ENCODE data around the gene USP9Y.

Gene USP9Y

DNA sequence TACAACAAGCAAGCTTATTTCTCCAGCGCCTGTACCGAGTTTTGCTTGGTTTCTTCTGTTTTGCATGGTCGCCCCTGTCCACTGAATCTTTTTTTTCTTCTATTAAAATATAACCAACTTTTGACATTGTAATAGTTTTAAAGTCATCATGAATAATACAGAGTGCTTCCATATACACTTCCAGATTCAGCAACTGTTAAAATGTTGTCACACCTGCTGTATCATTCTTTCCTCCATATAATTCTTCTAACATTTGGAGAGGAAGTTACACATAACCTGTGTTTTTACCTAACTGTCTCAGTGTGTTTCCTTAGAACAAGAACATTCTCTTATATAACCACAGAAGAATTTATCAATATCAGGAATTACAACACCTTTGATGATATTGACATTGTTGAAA, 83.5 kb downstream of the USP9Y start:
- DNase-seq (ENCODE audit: low read depth in 2 of 2): no peak

DNA sequence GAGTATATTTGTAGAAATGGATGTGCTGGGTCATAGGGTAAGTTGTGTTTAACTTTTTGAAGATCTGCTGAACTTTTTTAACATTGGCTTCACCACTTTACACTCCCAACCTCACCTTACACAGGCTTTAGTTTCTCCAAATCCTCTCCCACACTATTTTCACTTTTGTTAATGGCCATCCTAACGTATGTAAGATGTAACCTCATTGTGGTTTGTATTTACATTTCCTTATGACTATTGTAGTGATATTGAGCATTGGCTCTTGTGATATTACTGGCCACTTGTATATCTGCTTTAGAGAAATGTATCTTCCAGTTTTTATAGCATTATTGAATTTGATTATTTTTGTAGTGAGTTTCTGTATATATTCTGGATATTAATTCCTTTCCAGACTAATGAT, 93.0 kb downstream of the USP9Y start:
- no peak for DNase-seq (ENCODE audit: low read depth in 2 of 2)

DNA sequence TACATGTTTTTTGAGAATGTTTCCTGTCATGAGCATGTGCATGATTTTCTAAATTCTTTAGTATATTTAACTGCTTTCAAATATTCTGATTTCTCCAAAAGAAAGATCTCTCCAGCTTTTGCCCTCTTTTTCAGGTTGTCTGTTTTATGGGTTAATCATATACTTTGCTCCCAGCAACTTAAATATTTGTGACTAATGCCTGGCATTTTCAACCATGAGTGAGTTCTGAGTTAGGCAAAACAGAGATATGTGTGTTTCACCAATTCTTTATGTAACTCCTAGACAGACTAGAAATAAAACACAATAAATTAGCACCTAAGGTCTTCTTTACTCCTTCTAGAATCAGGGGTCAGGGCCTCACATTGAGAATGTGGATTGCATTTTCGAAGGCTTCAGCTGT, 107.0 kb downstream of the USP9Y start:
- DNase-seq (ENCODE audit: low read depth in 2 of 2): no peak

DNA sequence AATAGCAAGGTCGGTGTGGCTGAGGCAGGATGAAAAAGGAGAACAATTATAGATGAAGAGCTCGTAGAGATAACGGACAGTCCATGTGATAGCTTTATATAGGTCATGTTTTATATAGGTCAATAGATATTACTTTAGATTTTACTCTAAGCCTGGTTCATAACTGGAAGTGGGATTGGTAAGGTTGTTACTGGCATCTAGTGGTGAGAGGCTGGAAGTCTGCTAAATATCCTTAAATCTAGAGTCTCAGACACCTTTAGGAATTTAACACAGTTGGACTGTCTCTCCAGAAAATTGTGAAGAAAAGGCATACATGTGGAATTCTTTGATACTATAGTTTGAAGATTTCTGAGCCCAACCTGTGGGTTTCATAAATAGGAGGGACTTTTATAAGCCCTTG, 108.0 kb downstream of the USP9Y start:
- no peak for DNase-seq (ENCODE audit: low read depth in 2 of 2)

DNA sequence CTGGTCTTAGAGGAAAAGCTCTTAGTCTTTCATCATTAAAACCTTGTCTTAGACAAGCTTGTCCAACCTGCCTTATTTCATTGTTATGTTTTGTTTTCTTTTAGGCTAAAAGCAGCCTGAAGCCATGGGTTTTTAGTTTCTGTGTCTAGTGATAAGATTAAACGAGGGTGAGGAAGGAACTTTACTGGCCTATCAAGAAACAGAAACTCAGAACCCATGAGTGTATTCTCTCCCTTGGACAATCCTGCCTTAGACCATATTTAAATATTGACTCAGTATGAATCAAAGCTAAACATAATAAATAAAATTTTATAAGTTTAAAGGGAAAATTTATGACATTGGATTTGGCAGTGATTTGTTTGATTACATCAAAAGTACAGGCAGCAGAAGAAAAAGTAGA, 122.4 kb downstream of the USP9Y start:
- no peak for DNase-seq (ENCODE audit: low read depth in 2 of 2)

DNA sequence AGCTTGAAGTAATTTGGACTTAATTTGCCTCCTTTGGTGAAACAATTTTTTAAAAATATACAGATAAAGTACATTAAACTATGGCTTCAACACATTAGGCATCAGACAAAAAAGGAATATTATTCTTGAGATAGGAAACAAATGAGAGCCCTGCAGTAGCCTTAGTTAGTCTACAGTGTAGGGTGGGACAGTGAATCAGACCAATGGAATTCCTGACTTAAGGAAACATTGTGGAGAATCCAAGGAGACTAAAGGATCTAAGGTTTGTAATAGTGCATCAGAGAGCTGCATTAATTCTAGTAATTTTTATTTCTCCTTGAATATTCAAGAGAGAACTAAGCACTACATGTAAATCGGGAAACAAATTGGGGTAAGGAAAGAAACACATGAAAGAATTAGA, 125.8 kb downstream of the USP9Y start:
- DNase-seq (ENCODE audit: low read depth in 2 of 2): no peak

DNA sequence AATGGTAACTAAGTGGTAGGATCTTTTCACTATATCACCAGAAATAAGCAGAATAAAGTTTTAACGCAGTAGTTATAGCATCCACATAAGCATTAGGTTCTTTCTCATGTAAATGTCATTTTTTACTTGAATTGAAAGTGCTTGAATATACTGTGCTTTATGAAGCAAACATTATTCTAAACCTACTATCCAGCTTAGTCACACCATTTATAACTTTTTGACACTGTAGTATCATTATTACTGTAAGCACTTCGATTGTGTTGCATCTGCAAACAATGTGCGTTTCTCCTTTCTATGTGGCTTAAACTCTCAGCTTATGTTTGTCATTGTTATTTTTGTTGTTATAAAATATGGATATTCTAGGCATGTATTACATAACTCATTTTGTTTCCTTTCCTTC, 132.3 kb downstream of the USP9Y start:
- DNase-seq (ENCODE audit: low read depth in 2 of 2): no peak

DNA sequence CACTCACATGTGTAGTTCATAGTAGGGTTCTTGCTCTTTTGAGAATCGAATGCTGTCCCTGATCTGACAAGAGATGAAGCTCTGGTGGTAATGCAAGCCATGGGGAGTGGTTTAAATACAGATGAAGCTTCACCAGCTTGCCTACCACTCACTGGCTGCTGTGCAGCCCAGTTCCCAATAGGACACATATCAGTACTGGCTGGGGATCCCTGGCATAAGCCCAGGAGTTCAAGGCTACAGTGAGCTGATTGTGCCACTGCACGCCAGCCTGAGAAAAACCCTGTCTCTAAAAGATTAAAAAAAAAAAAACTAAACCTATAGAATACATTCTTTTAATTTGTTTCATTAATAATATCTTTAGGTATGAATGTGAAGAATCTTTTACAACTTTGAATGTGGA, 136.5 kb downstream of the USP9Y start:
- no peak for DNase-seq (ENCODE audit: low read depth in 2 of 2)

DNA sequence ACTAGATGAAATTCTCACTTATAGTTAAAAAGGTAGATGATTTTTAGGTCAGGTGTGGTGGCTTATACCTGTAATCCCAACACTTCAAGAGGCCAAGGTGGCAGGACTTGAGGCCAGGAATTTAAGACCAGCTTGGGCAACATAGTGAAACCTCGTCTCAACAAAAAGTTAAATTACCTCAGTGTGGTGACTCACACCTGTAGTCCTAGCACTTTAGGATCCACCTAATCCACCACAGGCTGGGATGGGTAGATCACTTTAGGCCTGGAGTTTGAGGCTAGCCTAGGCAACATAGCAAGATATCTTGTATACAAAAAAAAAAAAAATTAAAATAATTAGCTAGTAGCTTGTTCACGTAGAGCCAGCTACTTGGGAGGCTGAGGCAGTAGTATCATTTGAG, 140.3 kb downstream of the USP9Y start:
- no peak for DNase-seq (ENCODE audit: low read depth in 2 of 2)

DNA sequence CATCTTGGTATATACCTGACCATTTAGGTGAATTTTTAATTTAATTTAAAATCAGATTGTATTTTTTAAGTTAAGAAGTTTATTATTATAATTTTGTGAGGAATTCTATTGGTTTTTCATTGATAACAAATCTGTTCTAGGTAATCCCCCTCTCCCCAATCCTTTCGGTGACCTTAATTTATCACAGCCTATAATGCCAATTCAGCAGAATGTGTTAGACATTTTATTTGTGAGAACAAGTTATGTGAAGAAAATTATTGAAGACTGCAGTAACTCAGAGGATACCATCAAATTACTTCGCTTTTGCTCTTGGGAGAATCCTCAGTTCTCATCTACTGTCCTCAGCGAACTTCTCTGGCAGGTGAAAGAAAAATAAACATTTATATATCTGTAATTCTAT, 145.8 kb downstream of the USP9Y start:
- DNase-seq (ENCODE audit: low read depth in 2 of 2): no peak

DNA sequence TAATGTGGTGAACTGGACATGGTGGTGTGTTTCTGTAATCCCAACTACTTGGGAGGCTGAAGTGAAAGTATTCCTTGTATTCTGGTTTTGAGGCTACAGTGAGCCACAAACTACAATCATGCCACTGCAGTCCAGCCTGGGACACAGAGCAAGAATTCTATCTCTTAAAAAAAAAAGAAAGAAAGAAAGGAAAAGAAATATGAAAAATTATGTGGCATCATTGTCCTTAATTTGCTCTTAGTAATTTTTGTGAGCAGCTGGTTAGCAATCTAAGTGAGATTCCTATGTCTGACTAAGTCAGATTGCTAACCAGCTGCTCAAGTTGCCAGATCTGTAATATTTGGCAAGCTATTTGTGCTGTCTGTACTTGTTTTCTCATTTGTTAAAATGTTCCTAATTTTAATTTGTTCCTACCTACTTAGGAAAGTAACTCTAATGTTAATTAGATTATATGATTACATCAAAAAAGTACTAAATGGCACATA, 154.8 kb downstream of the USP9Y start:
- no peak for DNase-seq (ENCODE audit: low read depth in 2 of 2)

DNA sequence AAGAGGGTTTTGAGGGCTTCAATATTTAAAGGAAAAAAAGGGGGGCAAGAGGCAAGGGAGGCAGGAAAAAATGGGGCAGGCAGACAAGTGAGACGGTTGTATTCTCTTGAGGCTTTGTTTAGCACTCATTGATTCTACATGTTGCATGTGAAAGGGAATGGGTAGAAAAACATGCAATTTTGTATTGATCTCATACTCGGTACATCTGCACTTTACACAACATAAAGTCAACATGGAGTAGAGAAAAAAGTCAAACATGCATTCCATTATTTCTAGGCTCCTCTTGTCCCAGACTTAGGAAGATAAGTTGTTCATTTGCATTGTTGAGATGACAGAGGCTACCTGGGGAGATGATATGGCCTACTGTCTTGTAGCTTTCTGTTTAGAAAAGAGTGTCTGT, 166.9 kb downstream of the USP9Y start:
- no peak for DNase-seq (ENCODE audit: low read depth in 2 of 2)

DNA sequence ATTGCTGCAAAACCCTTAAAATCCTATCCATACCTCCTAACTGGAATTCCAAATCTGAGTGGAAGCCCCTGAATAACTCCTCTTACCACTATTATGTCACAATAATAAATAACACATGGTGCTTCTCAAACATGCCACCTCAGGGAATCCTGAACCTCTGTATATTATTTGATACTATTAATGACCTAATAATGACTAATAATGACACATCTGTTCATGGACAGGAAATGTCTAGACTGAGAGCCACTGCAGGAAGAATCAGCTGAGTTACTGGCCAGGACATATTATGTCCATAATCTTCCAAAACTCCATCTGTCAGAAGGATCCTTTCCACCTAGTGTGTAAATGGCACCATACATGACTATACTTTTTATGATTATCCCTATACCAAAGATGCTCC, 195.9 kb downstream of the USP9Y start:
- DNase-seq (ENCODE audit: low read depth in 2 of 2): no peak

DNA sequence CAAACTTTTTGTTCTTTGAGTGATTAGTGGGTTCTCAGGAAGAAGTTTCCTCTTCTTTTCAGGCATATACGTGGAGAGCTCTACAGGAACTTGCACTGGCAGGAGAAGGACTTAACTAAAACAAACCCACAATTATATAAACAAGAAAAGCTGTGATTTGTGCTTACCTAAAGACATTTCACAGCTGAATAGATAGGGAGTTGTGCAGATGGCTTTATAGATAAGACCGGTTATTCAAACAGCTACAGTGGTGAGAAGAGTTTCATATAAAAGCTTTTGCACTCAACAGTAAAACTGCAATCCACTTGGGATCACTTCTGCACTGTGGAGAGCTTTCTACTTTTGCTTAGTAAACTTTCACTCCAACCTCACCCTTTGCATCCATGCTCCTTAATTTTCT, 197.6 kb downstream of the USP9Y start:
- DNase-seq (ENCODE audit: low read depth in 2 of 2): no peak

DNA sequence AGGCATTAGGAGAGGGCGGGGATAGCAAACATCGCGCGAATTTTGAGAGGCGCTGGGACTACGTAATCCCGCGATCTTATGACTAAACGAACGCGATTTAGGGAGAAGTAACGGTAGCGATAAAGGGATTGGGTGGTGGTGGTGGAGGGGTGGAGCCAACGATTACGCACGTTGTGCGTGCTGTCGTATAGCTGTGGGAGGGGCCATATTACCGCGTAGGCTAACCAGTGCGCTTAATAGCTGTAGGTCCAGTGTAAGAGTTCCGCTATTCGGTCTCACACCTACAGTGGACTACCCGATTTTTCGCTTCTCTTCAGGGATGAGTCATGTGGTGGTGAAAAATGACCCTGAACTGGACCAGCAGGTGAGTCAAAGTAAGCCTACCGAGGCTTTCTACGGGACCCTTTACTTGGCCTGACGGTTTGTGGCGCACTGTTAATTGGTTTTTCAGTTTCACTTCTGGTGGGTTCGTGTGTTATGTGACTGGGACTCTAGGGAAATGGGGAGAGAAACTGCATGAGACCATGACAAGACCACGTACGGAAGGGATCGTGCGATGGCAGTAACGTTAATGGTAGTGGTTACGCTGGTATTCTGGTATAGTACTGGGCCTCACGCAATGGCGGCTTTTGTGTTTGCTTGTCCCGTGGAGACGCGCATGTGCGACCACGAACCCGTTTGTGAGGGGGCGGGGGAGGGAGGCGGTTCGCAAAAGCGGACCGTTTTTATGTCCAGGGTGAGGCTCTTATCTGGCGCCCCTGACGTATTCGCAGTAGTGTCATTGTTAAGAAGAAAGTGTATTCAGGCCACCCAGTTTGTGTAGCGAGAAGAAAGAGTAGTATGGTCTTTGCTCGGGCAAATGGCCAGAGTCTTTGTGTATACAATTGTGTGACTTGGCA, 203.8 kb downstream of the USP9Y start, which contains the start of gene DDX3Y:
TSS of gene DDX3Y (plus strand) at position 251 of the 899 bp plus-strand sequence. CDS start at position 320, 69 bp downstream.
- DNase-seq (ENCODE audit: low read depth in 2 of 2): peak in 1 of 2 donors; percentile 75

DNA sequence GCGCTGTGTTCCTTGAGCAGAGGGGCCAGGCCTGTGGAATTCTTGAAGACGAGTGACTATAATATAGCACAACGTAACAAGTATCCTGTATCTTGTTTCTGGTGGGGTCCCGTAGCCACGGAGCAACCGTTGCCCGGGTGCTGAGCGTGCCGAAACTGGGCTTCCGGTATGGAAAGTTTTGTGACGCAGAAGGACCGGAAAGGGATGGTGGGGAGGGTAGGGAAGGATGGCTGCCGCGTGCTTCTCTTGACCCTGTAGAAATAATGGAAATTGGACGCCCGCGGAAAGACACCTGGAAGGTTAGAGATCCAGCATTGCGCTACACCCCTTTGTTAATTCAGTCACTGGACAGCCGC, 204.5 kb downstream of the USP9Y start:
- DNase-seq (ENCODE audit: low read depth in 2 of 2): peak in 1 of 2 donors; percentile 53

DNA sequence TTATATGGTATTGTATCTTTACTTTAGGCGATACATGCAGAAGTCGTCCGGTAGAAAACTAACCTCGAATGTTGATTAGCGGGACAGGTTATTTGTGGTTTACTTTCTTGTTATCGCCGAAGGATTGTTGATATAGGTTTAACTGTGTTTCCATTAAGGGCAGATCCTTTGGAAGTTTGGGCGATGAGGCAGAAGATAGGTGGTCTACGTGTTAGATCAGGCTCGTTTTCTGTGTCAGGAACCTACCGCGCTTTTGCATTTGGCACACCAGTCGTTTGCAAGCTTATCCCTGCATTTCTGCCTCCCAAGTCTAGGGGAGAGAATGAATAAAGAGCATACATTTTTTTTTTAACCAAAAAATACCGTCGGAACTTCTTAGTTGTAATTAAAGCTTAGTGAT, 204.9 kb downstream of the USP9Y start:
- no peak for DNase-seq (ENCODE audit: low read depth in 2 of 2)

Data from stimulated activated CD4-positive, alpha-beta T cell treated with anti-CD3 and anti-CD28 coated beads, Interleukin-15, amount 100 ng/mL, for 48 hours (primary cell).